Mucosa of descending colon (tissue), 3 donors: ENCODE results near the gene SERPINA6. TPM values are rescaled to one million over a fixed set of nuclear protein-coding genes. Genes with fewer than 3 reads are reported as not detected.
A peak's percentile ranks its signal among the peaks of the same experiment; 100 is the strongest.

Experiments used
- ATAC-seq: fragments of 200-7000 bp; cut with Tn5 transposase; one replicate; pipeline ENCODE4 v1.9.1; 2020; ENCODE audit warnings: mild to moderate bottlenecking, moderate library complexity
- DNase-seq, 3 donors: peaks; one replicate each; pipeline ENCODE4 v3.0.0-alpha.2; 2020
- H3K36me3 ChIP-seq: fragments of 200-600 bp; one replicate; pipeline ENCODE4 v1.8.0; 2021; ENCODE audit warnings: low read depth, mild to moderate bottlenecking
- H3K4me1 ChIP-seq: fragments of 200-600 bp; one replicate; pipeline ENCODE4 v1.8.0; 2021; ENCODE audit warnings: low read depth, mild to moderate bottlenecking
- H3K4me3 ChIP-seq: fragments of 200-600 bp; one replicate; pipeline ENCODE4 v1.8.0; 2021; ENCODE audit warnings: mild to moderate bottlenecking
- H3K9me3 ChIP-seq: fragments of 200-600 bp; one replicate; pipeline ENCODE4 v1.8.0; 2021; ENCODE audit warnings: mild to moderate bottlenecking
- CTCF ChIP-seq: fragments of 200-600 bp; IDR thresholded peaks from one replicate; pipeline ENCODE4 v1.8.0; 2022; ENCODE audit warnings: antibody characterized with exemption, mild to moderate bottlenecking
- intact Hi-C, 2 donors: fragments of 100-400 bp; cut with DNase I in 1 of 2; cut with micrococcal nuclease in 1 of 2; formaldehyde crosslinking; loops; one replicate each; pipeline versions ENCODE4 v1.11.0 to v1.11.1; 2022; cut with DNase I, micrococcal nuclease
- total RNA-seq, 3 donors: library from RNA; stranded (reverse); fragmentation: NEBNext Ultra II Directional in 2 of 3; extraction: Animal tissue kit (Norgen Biotek cat#: 25700) in 2 of 3; gene quantifications; one replicate each; pipeline versions ENCODE4 v1.2.1 to v1.2.4, GENCODE V29; 2021 to 2023
- donor health status: DM: no; HTN: no; CAD: no; lungs with moderate emphysema.
- donor health status: DM: no; HTN: no; CAD: no.
- donor health status: DM: no; HTN: yes; CAD: no.

Gene SERPINA6
- total RNA-seq, 3 donors from 2014 or later, result 0.44 to 4.7 (median 2.0) TPM

DNA sequence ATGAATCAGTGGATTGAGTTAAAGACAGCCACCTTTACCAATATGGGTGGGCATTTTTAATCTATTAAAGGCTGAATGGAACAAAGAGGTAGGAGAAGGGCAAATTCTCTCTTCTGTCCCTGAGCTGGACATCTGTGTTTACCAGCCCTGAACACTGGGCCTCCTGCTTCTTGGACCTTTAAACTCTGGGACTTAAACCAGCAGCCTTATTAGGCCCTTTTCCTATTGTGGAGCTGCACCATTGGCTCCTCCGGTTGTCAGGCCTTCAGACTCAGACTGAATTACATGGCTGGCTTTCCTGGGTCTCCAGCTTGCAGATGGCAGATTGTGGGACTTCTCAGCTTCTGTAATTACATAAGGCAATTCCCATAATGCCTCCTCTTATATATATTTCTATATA is 6.4 kb downstream of the SERPINA6 start:
- ATAC-seq (no peak), DNase-seq (no peak)
- TF ChIP-seq CTCF, result no peak
- no peaks in the 10 kb centered on the region for H3K9me3 ChIP-seq
- no peaks in the 10 kb centered on the region for H3K36me3 ChIP-seq
- H3K4me1 ChIP-seq, result peaks cover 5% of the 10 kb centered on the region
- no peak overlapping the region for H3K4me3 ChIP-seq
- intact Hi-C loops, result no loop called here

GRCh38 chr14:94314890-94315289 is 8.2 kb downstream of the SERPINA6 start:
- no peak for TF ChIP-seq CTCF
- ATAC-seq, result no peak
- H3K4me3 ChIP-seq, result no peak overlapping the region
- H3K4me1 ChIP-seq, result peaks cover 5% of the 10 kb centered on the region
- no peaks in the 10 kb centered on the region for H3K9me3 ChIP-seq
- DNase-seq, result no peak
- intact Hi-C loops, result no loop called here
- no peaks in the 10 kb centered on the region for H3K36me3 ChIP-seq

GRCh38 chr14:94313991-94314655 is 9.0 kb downstream of the SERPINA6 start:
- DNase-seq (no peak), ATAC-seq (no peak)
- no peaks in the 10 kb centered on the region for H3K9me3 ChIP-seq
- no peak for TF ChIP-seq CTCF
- H3K4me3 ChIP-seq, result no peak overlapping the region
- intact Hi-C loops, result no loop called here
- H3K4me1 ChIP-seq, result peaks cover 5% of the 10 kb centered on the region
- no peaks in the 10 kb centered on the region for H3K36me3 ChIP-seq

GRCh38 chr14:94312481-94313246 is 10.5 kb downstream of the SERPINA6 start:
- ATAC-seq (peak; percentile 52), DNase-seq (no peak)
- TF ChIP-seq CTCF, result no peak
- peaks cover 5% of the 10 kb centered on the region for H3K4me1 ChIP-seq
- H3K9me3 ChIP-seq, result peaks cover 2% of the 10 kb centered on the region
- H3K36me3 ChIP-seq, result no peaks in the 10 kb centered on the region
- no peak overlapping the region for H3K4me3 ChIP-seq
- intact Hi-C loops, result no loop called here

GRCh38 chr14:94310248-94310647 is 12.9 kb downstream of the SERPINA6 start:
- DNase-seq (no peak), ATAC-seq (no peak)
- H3K9me3 ChIP-seq, result peaks cover 5% of the 10 kb centered on the region
- no peak for TF ChIP-seq CTCF
- H3K4me3 ChIP-seq, result no peak overlapping the region
- H3K36me3 ChIP-seq, result no peaks in the 10 kb centered on the region
- H3K4me1 ChIP-seq, result no peaks in the 10 kb centered on the region
- intact Hi-C loops, result no loop called here
